Fibroblast of the aortic adventitia (primary cell): ENCODE measurements around the gene SLC22A1. TPM values are rescaled to one million over a fixed set of nuclear protein-coding genes. Genes with fewer than 3 reads are reported as not detected.

Source experiments
- DNase-seq: peaks from one replicate; pipeline ENCODE4 v3.0.0-alpha.2; 2010; ENCODE audit warnings: low read depth
- H3K4me3 ChIP-seq: 2 replicates; pipeline ENCODE4 v1.5.1; 2011; ENCODE audit warnings: low read depth, mild to moderate bottlenecking, control low read depth, low read length, moderate library complexity
- total RNA-seq: library from RNA; depleted of rRNA; stranded (reverse); fragments of >200 nt; gene quantifications from 2 replicates; pipeline ENCODE4 v1.2.3, GENCODE V29; 2012; ENCODE audit warnings: low replicate concordance
- TF ChIP-seq, protein P1 (sequence below): IDR thresholded peaks from 2 replicates; pipeline ENCODE4 v1.5.1; 2011; ENCODE audit warnings: mild to moderate bottlenecking, low read length, control low read depth, inconsistent platforms; ENCODE audit not compliant: insufficient read depth

The SLC22A1 gene
- total RNA-seq, 1 donor = 0.09 TPM

DNA sequence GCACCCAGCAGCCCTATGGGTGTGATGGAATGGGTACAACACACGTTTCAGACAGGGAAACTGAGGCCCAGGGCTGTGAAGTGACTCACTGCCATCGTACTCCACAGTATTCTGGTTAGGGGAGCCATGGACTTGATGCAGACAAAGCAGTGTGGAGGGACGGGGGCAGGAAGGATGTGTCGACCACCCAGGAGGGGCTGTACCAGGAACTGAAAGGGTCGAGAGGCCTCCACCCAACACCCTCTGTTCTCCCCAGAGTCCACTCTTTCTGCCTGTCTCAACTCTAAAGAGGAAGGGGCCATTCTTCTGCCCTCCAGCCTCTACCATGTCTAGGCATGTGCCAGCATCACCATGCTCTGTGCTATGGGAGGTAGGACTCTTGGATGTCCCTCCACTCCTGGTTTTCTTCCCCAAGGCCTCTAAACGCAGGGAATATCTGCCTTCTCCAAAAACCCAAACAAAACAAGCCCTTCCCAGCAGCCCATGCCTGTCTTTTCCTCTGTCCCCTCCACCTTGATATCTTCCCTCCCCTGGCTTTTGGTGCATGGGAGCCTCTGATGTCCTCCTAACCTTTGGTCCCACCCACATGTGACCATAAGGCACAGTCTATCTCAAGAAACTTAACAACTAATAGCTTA, 7.4 kb downstream of the SLC22A1 start:
- DNase-seq = no peak
- TF ChIP-seq, protein P1, sequence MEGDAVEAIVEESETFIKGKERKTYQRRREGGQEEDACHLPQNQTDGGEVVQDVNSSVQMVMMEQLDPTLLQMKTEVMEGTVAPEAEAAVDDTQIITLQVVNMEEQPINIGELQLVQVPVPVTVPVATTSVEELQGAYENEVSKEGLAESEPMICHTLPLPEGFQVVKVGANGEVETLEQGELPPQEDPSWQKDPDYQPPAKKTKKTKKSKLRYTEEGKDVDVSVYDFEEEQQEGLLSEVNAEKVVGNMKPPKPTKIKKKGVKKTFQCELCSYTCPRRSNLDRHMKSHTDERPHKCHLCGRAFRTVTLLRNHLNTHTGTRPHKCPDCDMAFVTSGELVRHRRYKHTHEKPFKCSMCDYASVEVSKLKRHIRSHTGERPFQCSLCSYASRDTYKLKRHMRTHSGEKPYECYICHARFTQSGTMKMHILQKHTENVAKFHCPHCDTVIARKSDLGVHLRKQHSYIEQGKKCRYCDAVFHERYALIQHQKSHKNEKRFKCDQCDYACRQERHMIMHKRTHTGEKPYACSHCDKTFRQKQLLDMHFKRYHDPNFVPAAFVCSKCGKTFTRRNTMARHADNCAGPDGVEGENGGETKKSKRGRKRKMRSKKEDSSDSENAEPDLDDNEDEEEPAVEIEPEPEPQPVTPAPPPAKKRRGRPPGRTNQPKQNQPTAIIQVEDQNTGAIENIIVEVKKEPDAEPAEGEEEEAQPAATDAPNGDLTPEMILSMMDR = no peak
- H3K4me3 ChIP-seq = no peak overlapping the region

DNA sequence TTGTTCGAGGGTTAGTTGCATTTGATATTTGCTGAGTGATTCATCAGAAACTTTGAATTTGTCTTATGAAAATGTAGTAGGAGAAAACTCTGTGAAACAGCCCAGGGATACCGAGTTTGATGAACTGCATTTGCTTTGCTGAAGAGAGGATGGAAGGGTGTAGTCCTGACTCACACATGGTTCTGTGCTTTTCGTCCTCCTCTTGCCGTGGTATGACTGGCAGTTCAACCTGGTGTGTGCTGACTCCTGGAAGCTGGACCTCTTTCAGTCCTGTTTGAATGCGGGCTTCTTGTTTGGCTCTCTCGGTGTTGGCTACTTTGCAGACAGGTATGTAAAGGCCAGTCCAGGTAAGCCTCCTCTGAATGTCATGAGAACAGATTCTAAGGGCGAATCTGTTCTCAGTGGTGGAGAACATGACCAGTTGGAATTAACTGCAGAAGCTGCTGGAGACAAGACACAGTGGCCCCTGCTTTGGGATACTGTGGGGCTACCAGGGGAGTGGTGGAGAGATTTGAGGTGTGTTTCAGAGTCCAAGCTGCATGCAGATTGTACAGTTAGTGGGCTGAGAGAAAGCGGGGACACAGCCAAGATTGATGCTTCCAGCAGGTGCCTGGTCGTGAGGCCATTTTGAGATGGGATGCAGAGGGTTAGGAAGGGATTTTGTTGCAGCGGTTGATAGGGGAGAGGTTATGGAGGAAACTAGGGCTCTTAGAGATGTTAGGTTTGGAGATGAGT, 8.4 kb downstream of the SLC22A1 start:
- H3K4me3 ChIP-seq = no peak overlapping the region
- no peak for DNase-seq
- TF ChIP-seq, protein P1 = no peak

DNA sequence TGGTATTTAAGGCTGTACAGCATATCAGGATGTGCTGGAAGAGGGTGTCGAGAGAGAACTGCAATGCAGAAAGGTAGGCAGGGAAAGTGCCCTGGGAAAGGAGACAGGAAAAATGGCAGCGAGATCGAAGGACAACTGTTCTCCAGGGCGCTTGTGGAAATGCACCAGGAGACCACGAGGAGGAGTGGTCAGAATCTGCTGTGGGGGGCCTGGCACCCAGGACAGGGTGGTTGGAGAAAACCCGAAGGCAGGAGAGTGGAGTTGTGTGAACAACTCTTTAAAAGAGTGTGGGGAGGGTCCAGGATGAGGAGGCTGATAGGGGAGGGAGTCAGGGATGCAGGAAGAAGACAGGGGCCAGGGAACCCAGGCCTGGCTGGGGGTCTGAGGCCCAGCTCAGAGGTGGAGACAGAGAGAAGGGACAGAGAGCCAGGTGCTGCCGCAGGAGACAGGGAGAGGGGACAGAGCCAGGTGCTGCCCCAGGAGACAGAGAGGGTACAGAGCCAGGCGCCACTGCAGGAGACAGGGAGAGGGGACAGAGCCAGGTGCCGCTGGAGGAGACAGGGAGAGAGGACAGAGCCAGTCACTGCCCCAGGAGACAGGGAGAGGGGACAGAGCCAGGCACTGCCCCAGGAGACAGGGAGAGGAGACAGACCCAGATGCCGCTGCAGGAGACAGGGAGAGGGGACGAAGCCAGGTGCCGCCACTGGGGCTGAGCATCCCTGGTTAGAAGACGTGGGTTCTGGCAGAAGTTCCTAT, 9.3 kb downstream of the SLC22A1 start:
- DNase-seq = no peak
- H3K4me3 ChIP-seq = no peak overlapping the region
- TF ChIP-seq, protein P1 = no peak

DNA sequence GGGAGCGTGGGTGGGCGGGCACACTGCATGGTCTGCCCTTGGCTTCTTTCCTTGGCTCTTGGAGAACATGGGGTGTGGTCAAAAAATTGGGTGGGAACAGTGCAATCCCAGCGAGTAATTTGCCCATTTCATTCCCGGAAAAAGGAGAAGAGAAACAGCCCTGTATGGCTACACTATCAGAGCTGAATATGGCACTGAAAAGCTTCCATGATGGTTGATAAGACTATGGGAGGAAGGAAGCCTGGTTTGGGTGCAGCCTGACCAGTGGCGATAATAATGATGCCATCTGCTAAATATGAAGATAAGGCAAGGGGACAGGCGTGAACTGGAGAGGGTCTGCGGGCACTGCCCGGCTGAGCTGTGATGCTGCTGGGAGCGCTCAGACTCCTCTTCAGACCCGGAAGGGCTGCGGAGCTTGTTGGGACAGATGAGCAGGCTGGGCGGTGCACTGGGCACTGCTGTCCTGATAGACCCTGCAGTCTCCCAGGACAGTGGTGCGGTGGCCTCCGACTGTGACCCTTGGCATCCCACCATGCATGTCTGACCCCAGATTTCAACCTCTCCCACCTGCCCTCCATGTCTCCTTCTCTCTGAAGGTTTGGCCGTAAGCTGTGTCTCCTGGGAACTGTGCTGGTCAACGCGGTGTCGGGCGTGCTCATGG, 10.2 kb downstream of the SLC22A1 start:
- TF ChIP-seq, protein P1 = no peak
- DNase-seq = no peak

DNA sequence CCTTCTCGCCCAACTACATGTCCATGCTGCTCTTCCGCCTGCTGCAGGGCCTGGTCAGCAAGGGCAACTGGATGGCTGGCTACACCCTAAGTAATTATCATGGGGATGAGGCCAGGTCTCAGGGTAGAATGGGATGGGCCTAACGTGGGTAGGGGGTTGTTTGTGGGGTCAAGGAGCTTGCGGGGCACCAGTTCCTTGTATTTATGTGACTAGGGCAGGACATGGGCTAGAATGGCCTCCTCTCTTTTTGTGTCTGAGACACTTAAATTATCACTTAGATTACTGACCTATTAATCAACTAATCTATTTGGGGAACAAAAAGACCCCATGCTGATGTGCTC, 10.7 kb downstream of the SLC22A1 start:
- no peak overlapping the region for H3K4me3 ChIP-seq
- no peak for DNase-seq
- TF ChIP-seq, protein P1 = no peak

More for the DNA sequence above, 10.2 kb downstream of the SLC22A1 start:
- H3K4me3 ChIP-seq = no peak overlapping the region

DNA sequence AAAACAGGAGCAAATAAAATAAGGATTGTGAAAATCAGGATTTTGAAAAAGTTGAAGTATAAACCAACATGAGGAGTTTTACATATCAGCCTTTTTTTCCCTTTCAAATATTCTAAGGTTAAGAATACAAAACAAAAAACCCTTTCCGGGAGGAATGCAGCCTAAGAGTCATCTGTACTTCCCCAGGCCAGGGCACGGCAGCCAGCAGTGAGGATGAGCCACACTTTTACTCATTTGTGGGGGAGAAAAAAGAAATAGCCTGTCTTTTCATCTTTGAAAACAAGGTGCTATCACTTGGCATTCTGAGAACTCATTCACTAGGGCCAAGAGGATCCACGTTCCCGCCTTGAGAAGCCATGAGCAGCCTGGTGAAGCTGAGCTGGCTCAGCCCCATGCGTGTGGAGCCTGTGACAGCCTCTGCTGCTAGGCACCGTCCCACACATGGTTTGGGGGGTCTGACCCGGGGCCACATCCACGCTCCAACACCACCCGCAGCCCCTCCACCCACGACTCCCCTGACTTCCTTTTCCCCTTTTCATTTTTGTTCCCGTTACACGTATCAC, 11.2 kb downstream of the SLC22A1 start:
- DNase-seq = peak; percentile 16
- TF ChIP-seq, protein P1 = no peak
- H3K4me3 ChIP-seq = no peak overlapping the region
